Endothelial cell of umbilical vein (primary cell): ENCODE measurements around the gene TSPAN14. TPM values are rescaled to one million over a fixed set of nuclear protein-coding genes. Genes with fewer than 3 reads are reported as not detected.

Experiments
- BruUV-seq: library from RNA; stranded (reverse); fragments of 400-500 nt; replicated peaks from 2 replicates; lab custom pipeline; 2021; lab: Mats Ljungman, UMichigan
- CTCF ChIA-PET: fragments of 300-600, 350-600 bp; sonication (Branson Sonifier 250); formaldehyde crosslinking; loops from one replicate; lab custom pipeline; 2021; ENCODE audit warnings: antibody characterized with exemption, inconsistent platforms; lab: Charles Lee
- POLR2A ChIA-PET: fragments of 300-600, 350-600 bp; sonication (Branson Sonifier 250); formaldehyde crosslinking; loops from one replicate; lab custom pipeline; 2021; ENCODE audit warnings: antibody characterized with exemption, inconsistent platforms; lab: Charles Lee
- DNase-seq: peaks from one replicate; pipeline ENCODE4 v3.0.0-alpha.2; 2011; ENCODE audit warnings: low read depth, low spot score
- FAIRE-seq: peaks from 2 replicates; lab custom pipeline; 2011; peaks lifted over from hg19 to GRCh38; lab: Jason Lieb, UNC
- H2AFZ ChIP-seq: 2 replicates; pipeline ENCODE4 v1.6.0; 2012; ENCODE audit warnings: low read depth, low read length, control low read depth, inconsistent platforms
- H3K27ac ChIP-seq: 2 replicates; pipeline ENCODE4 v1.5.1; 2011; ENCODE audit warnings: low read depth, mild to moderate bottlenecking, control low read depth, low read length, moderate library complexity; ENCODE audit not compliant: insufficient read depth
- H3K27me3 ChIP-seq, 2 experiments: 2 replicates each; pipeline versions ENCODE4 v1.6.0 to v1.6.1; 2011; ENCODE audit warnings: low read length in 2 of 2, mixed read lengths in 1 of 2; ENCODE audit not compliant: control insufficient read depth in 2 of 2, insufficient read depth in 2 of 2
- H3K36me3 ChIP-seq, 2 experiments: 2 replicates in 1 of 2; 3 replicates in 1 of 2; pipeline ENCODE4 v1.5.1; 2011; ENCODE audit warnings: low read length in 2 of 2, mild to moderate bottlenecking in 1 of 2, moderate library complexity in 1 of 2; ENCODE audit not compliant: control insufficient read depth in 2 of 2, insufficient read depth in 2 of 2; ENCODE audit errors: extremely low read depth in 1 of 2
- H3K4me1 ChIP-seq: 3 replicates; pipeline ENCODE4 v1.5.1; 2011; ENCODE audit warnings: mild to moderate bottlenecking, low read length; ENCODE audit not compliant: control insufficient read depth, insufficient read depth; ENCODE audit errors: extremely low read depth
- H3K4me2 ChIP-seq: 2 replicates; pipeline ENCODE4 v1.6.1; 2011; ENCODE audit warnings: low read length, control low read depth, mixed read lengths; ENCODE audit not compliant: insufficient read depth
- H3K4me3 ChIP-seq, 3 experiments: fragments of 200-600 bp in 1 of 3; sonication (generic), shearing (Covaris generic) in 1 of 3; replicated peaks in 1 of 3; 2 replicates each; pipeline ENCODE4 v1.5.1; 2011 to 2016; ENCODE audit warnings: control low read depth in 3 of 3, low read length in 3 of 3, mild to moderate bottlenecking in 2 of 3, inconsistent platforms in 1 of 3, low read depth in 1 of 3, moderate library complexity in 1 of 3; ENCODE audit not compliant: insufficient read depth in 1 of 3
- H3K79me2 ChIP-seq: 2 replicates; pipeline ENCODE4 v1.6.0; 2012; ENCODE audit warnings: low read length, inconsistent platforms; ENCODE audit not compliant: control insufficient read depth, insufficient read depth
- H3K9ac ChIP-seq: replicated peaks from 2 replicates; pipeline ENCODE3; 2011; ENCODE audit warnings: low read length, control low read depth; ENCODE audit not compliant: insufficient read depth; ENCODE audit errors: extremely low read depth
- H3K9me1 ChIP-seq: replicated peaks from 3 replicates; pipeline ENCODE4 v1.6.0; 2011; ENCODE audit warnings: mild to moderate bottlenecking, low read length; ENCODE audit not compliant: control insufficient read depth, insufficient read depth; ENCODE audit errors: extremely low read depth
- H3K9me3 ChIP-seq: replicated peaks from 2 replicates; pipeline ENCODE4 v1.5.1; 2012; ENCODE audit warnings: low read length, inconsistent platforms; ENCODE audit not compliant: control insufficient read depth, insufficient read depth
- H4K20me1 ChIP-seq: replicated peaks from 2 replicates; pipeline ENCODE3; 2011; ENCODE audit warnings: mild to moderate bottlenecking, low read length; ENCODE audit not compliant: control insufficient read depth, insufficient read depth; ENCODE audit errors: extremely low read depth
- EZH2 ChIP-seq: IDR thresholded peaks from 2 replicates; pipeline ENCODE4 v1.6.1; 2012; ENCODE audit warnings: borderline replicate concordance, low read depth, mild to moderate bottlenecking, moderate library complexity, low read length, inconsistent platforms; ENCODE audit not compliant: severe bottlenecking
- FOS ChIP-seq: IDR thresholded peaks from 2 replicates; pipeline ENCODE4 v1.6.1; 2011; ENCODE audit warnings: mild to moderate bottlenecking, low read length, moderate library complexity, borderline replicate concordance; ENCODE audit not compliant: insufficient read depth
- GATA2 ChIP-seq: IDR thresholded peaks from 2 replicates; pipeline ENCODE4 v1.7.0; 2011; ENCODE audit warnings: low read depth, mild to moderate bottlenecking, moderate library complexity, mixed read lengths, low read length; ENCODE audit not compliant: insufficient read length, insufficient read depth
- JUN ChIP-seq: IDR thresholded peaks from 2 replicates; pipeline ENCODE4 v1.6.1; 2011; ENCODE audit warnings: borderline replicate concordance, low read depth; ENCODE audit not compliant: insufficient read length, insufficient read depth
- MYC ChIP-seq: IDR thresholded peaks from one replicate; pipeline ENCODE4 v1.6.1; 2011; ENCODE audit warnings: mild to moderate bottlenecking, low read depth, low read length
- POLR2A ChIP-seq: IDR thresholded peaks from 2 replicates; pipeline ENCODE4 v1.6.1; 2012; ENCODE audit warnings: low read depth, mild to moderate bottlenecking, control low read depth, low read length
- POLR2AphosphoS5 ChIP-seq: IDR thresholded peaks from 2 replicates; pipeline ENCODE4 v1.6.1; 2012; ENCODE audit warnings: low read depth, mild to moderate bottlenecking, control low read depth, low read length, moderate library complexity; ENCODE audit not compliant: insufficient read depth
- dilution Hi-C: fragments of 300-500 bp; cut with MboI; formaldehyde crosslinking; loops from one replicate; pipeline ENCODE4 v1.15.0; 2019; ENCODE audit warnings: low sequenced_read_pairs; ENCODE audit not compliant: extremely low pct_ligation_motif_present
- intact Hi-C: fragments of 100-400 bp; cut with micrococcal nuclease; formaldehyde crosslinking; loops from one replicate; pipeline ENCODE4 v1.10.0; 2022
- polyA plus RNA-seq, 4 experiments: library from polyadenylated mRNA; depleted of rRNA in 3 of 4; stranded (reverse) in 3 of 4; unstranded in 1 of 4; fragments of >200 nt; gene quantifications; 2 replicates each; pipeline versions ENCODE4 v1.2.1 to v1.2.3, GENCODE V29; 2011 to 2012; ENCODE audit warnings: missing spikeins in 1 of 4
- total RNA-seq: library from RNA; stranded (reverse); gene quantifications from 2 replicates; pipeline ENCODE4 v1.2.3, GENCODE V29; 2021
- TF ChIP-seq, protein P1 (sequence below), 2 donors: IDR thresholded peaks; 1 replicate in 1 of 2; 2 replicates in 1 of 2; pipeline ENCODE4 v1.5.1; 2011; ENCODE audit warnings: low read length in 2 of 2, mild to moderate bottlenecking in 2 of 2, moderate library complexity in 2 of 2, control low read depth in 1 of 2, inconsistent platforms in 1 of 2, low read depth in 1 of 2; ENCODE audit not compliant: insufficient read depth in 1 of 2; ENCODE audit errors: extremely low read depth in 1 of 2
- TF ChIP-seq, protein P2 (sequence below): IDR thresholded peaks from 2 replicates; pipeline ENCODE4 v1.6.1; 2011; ENCODE audit not compliant: insufficient read depth, insufficient read length

Gene TSPAN14
- total and polyA plus RNA-seq, 2 donors (not counting 3 experiments of a cell fraction or from before 2014, with no cell fraction given): 210 to 242 TPM

DNA sequence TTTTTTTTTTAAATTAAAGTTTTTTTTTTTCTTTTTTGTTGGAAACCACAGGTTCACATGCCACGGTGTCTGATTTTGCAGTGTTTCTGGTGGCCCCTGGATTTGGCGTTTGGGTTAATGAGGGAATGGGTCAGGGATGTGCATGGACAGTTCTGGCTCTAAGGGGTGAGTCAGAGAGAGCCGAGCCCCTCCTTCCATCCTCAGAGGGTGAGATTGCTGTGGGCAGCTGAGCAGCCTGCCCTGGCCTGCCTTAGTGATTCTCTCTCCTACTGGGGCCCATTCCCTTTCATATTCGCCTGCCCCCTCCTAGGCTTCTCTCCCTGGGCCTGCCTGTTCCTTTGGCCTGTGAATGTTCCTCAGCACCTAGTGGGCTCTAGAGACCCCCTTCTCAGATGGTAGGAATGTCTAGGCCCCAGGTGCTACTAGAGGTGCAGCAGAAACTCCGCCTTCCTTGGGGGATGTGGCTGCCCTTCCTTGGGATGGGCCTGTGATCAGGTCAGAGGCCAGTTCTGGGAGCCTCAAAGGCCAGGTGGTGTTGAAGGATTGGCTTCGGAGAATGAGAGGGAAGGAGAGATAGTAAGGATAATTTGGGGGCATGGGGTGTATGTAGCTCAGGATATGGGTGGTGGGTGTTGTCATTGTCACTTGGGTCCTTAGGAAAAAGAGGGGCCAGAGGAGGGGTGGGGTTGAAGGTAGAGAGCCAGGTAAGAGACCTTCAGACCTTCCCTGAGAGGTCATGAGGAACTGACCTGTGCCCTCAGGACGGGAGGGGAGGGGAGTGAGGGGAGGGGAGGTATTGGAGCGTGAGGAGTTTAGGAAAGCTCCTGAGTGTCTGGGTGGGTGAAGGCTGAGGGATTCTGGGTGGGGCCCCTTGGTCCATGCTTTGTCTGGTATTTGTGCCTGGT lies 19.8 kb downstream of the TSPAN14 start:
- no peaks in the 10 kb centered on the region for H3K9me1 ChIP-seq
- peaks cover 14 to 26% of the 10 kb centered on the region in 2 experiments for H3K36me3 ChIP-seq
- intact Hi-C loops (no loop called here), dilution Hi-C loops (no loop called here)
- DNase-seq: no peak
- FAIRE-seq: peak; percentile 40
- no peak overlapping the region for H3K4me3 ChIP-seq
- TF ChIP-seq GATA2: no peak
- TF ChIP-seq, protein P1, sequence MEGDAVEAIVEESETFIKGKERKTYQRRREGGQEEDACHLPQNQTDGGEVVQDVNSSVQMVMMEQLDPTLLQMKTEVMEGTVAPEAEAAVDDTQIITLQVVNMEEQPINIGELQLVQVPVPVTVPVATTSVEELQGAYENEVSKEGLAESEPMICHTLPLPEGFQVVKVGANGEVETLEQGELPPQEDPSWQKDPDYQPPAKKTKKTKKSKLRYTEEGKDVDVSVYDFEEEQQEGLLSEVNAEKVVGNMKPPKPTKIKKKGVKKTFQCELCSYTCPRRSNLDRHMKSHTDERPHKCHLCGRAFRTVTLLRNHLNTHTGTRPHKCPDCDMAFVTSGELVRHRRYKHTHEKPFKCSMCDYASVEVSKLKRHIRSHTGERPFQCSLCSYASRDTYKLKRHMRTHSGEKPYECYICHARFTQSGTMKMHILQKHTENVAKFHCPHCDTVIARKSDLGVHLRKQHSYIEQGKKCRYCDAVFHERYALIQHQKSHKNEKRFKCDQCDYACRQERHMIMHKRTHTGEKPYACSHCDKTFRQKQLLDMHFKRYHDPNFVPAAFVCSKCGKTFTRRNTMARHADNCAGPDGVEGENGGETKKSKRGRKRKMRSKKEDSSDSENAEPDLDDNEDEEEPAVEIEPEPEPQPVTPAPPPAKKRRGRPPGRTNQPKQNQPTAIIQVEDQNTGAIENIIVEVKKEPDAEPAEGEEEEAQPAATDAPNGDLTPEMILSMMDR (IDR thresholded peaks at IDR 0.05; ENCODE audit: extremely low read depth in 1 of 2, insufficient read depth in 1 of 2, low read depth in 1 of 2, low read length in 2 of 2): no peak
- no peak for TF ChIP-seq MYC
- no peak for TF ChIP-seq FOS
- no peak for TF ChIP-seq POLR2AphosphoS5
- TF ChIP-seq POLR2A: no peak
- no peak for TF ChIP-seq EZH2
- no peak for TF ChIP-seq JUN
- TF ChIP-seq, protein P2, sequence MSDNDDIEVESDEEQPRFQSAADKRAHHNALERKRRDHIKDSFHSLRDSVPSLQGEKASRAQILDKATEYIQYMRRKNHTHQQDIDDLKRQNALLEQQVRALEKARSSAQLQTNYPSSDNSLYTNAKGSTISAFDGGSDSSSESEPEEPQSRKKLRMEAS: no peak
- H3K9me3 ChIP-seq: no peaks in the 10 kb centered on the region
- ChIA-PET POLR2A (interaction anchor here (0.6 kb wide), 1 partner anchor 10 kb away, joined by 4 read pairs; no protein-coding TSS in a partner anchor), CTCF (interaction anchor here (0.8 to 37.4 kb wide), 7 partner anchors 7 to 32 kb away, joined by 3 to 1118 read pairs (median 8); no protein-coding TSS in a partner anchor)
- no peak overlapping the region for H3K4me2 ChIP-seq
- no peak overlapping the region for H2AFZ ChIP-seq
- no peak overlapping the region for H3K9ac ChIP-seq
- peaks cover 80% of the 10 kb centered on the region for H3K4me1 ChIP-seq
- no TSS peak for BruUV-seq
- H3K27ac ChIP-seq: peak overlapping the region; percentile 7
- peaks cover 10% of the 10 kb centered on the region for H4K20me1 ChIP-seq
- H3K79me2 ChIP-seq: peaks cover 99% of the 10 kb centered on the region
- no peaks in the 10 kb centered on the region for H3K27me3 ChIP-seq
